Ascending aorta (tissue), 2 donors: Measurements from ENCODE around the gene SLC44A2. TPM values are rescaled to one million over a fixed set of nuclear protein-coding genes. Genes with fewer than 3 reads are reported as not detected.
"Not testable (repeated sequence)": the region's sequence is repeated elsewhere in the genome, so short reads cannot be mapped to it uniquely, and the experiment has no call there.

Source experiments
- DNase-seq, 2 donors: peaks; one replicate each; pipeline ENCODE4 v3.0.0-alpha.2; 2019; ENCODE audit warnings: low spot score in 2 of 2
- H3K27ac ChIP-seq, 2 donors: fragments of 200-600 bp; sonication (generic); one replicate each; pipeline ENCODE4 v1.5.1; 2016 to 2017; ENCODE audit warnings: mild to moderate bottlenecking in 1 of 2
- H3K27me3 ChIP-seq: fragments of 200-600 bp; sonication (generic); one replicate; pipeline ENCODE4 v1.5.1; 2017
- H3K36me3 ChIP-seq, 2 donors: fragments of 200-600 bp; sonication (generic); one replicate each; pipeline ENCODE4 v1.5.1; 2016
- H3K4me1 ChIP-seq, 2 donors: fragments of 200-600 bp; sonication (generic); one replicate each; pipeline ENCODE4 v1.5.1; 2016 to 2017; ENCODE audit warnings: mild to moderate bottlenecking in 1 of 2
- H3K4me3 ChIP-seq, 2 donors: fragments of 200-600 bp; sonication (generic); one replicate each; pipeline ENCODE4 v1.5.1; 2016 to 2017; ENCODE audit warnings: mild to moderate bottlenecking in 1 of 2
- H3K9me3 ChIP-seq, 2 donors: fragments of 200-600 bp; sonication (generic); one replicate each; pipeline ENCODE4 v1.5.1; 2016
- intact Hi-C: fragments of 100-400 bp; cut with DNase I; formaldehyde crosslinking; loops from one replicate; pipeline ENCODE4 v1.15.1; 2023
- total RNA-seq: library from RNA; depleted of rRNA; stranded (reverse); fragments of >200 nt; gene quantifications from one replicate; pipeline ENCODE4 v1.1.0, GENCODE V29; 2016
- TF ChIP-seq, protein P1 (sequence below), 3 experiments: fragments of 200-600 bp in 2 of 3; fragments of 450-650 bp in 1 of 3; sonication (generic) in 2 of 3; IDR thresholded peaks; one replicate each; pipeline ENCODE4 v1.5.1; 2016 to 2019; ENCODE audit warnings: antibody characterized with exemption in 3 of 3, mild to moderate bottlenecking in 1 of 3, moderate library complexity in 1 of 3

Gene SLC44A2
- total RNA-seq, 1 donor from 2014 or later: 354 TPM

DNA sequence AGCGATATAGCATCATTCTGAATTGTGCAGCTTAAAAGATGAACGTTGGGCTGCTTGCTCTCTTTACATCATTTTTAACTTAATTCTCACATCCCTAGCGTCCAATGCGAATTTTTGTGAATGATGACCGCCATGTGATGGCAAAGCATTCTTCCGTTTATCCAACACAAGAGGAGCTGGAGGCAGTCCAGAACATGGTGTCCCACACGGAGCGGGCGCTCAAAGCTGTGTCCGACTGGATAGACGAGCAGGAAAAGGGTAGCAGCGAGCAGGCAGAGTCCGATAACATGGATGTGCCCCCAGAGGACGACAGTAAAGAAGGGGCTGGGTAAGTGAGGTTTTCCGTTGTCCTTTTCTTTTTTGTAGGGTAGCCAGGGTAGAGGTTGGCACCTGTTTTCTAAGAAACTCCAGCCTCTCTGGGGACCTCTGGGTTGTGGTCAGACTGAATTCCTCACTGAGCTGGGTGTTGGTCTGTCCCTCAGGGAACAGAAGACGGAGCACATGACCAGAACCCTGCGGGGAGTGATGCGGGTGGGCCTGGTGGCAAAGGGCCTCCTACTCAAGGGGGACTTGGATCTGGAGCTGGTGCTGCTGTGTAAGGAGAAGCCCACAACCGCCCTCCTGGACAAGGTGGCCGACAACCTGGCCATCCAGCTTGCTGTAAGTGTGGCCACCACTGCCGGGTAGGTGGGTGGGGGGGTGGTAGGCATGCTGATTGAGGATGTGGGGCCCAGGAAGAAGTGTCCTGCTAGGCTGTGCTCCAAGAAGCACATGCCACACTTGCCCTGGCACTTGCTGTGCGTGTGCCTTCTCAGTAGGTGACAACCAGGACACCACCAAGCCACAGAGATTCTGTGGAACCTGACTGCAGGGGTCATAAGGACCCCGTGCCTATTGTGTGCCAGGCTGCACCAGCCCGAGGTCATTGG, 45.8 kb downstream of the SLC44A2 start:
- Histone ChIP-seq H3K27me3 (no peaks in the 10 kb centered on the region), H3K4me3 (no peak overlapping the region), H3K4me1 (peaks cover 0 to 2% of the 10 kb centered on the region in 2 donors), H3K36me3 (peaks cover 35% of the 10 kb centered on the region in 2 donors), H3K27ac (no peak overlapping the region), H3K9me3 (no peaks in the 10 kb centered on the region)
- DNase-seq: no peak
- TF ChIP-seq, protein P1, sequence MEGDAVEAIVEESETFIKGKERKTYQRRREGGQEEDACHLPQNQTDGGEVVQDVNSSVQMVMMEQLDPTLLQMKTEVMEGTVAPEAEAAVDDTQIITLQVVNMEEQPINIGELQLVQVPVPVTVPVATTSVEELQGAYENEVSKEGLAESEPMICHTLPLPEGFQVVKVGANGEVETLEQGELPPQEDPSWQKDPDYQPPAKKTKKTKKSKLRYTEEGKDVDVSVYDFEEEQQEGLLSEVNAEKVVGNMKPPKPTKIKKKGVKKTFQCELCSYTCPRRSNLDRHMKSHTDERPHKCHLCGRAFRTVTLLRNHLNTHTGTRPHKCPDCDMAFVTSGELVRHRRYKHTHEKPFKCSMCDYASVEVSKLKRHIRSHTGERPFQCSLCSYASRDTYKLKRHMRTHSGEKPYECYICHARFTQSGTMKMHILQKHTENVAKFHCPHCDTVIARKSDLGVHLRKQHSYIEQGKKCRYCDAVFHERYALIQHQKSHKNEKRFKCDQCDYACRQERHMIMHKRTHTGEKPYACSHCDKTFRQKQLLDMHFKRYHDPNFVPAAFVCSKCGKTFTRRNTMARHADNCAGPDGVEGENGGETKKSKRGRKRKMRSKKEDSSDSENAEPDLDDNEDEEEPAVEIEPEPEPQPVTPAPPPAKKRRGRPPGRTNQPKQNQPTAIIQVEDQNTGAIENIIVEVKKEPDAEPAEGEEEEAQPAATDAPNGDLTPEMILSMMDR (IDR thresholded peaks at IDR 0.05): no peak
- intact Hi-C loops: no loop called here

DNA sequence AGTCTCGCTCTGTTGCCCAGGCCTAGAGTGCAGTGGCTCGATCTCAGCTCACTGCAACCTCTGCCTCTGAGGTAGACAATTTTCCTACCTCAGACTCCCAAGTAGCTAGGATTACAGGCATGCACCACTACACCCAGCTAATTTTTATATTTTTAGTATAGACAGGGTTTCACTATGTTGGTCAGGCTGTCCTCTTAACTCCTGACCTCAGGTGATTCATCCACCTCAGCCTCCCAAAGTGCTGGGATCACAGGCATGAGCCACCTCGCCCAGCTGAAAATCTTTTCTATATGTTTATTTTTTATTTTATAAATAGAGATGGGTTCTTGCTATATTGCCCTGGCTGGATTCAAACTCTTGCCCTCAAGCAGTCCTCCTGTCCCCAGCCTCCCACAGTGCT, 46.6 kb downstream of the SLC44A2 start:
- intact Hi-C loops, H3K4me3 ChIP-seq, DNase-seq, H3K4me1 ChIP-seq, H3K27me3 ChIP-seq, H3K9me3 ChIP-seq, H3K27ac ChIP-seq: not testable (repeated sequence)
- H3K36me3 ChIP-seq: peaks cover 37 to 40% of the 10 kb centered on the region in 2 donors

DNA sequence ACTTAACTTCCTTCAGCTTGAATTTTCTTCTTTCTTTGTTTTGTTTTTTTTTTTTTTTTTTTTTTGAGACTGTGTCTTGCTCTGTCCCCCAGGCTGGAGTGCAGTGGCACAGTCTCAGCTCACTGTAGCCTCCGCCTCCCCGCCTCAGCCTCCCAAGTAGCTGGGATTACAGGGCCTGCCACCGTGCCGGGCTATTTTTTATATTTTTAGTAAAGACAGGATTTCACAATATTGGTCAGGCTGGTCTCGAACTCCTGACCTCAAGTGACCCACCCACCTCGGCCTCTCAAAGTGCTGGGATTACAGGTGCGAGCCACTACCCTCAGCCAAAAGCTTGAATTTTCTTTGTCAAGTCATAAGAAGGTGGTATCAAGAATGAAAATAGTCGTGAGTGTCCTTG, 49.9 kb downstream of the SLC44A2 start:
- peaks cover 70 to 73% of the 10 kb centered on the region in 2 donors for H3K36me3 ChIP-seq
- H3K4me1 ChIP-seq, intact Hi-C loops, H3K27me3 ChIP-seq, H3K4me3 ChIP-seq, H3K9me3 ChIP-seq, DNase-seq, H3K27ac ChIP-seq: not testable (repeated sequence)

DNA sequence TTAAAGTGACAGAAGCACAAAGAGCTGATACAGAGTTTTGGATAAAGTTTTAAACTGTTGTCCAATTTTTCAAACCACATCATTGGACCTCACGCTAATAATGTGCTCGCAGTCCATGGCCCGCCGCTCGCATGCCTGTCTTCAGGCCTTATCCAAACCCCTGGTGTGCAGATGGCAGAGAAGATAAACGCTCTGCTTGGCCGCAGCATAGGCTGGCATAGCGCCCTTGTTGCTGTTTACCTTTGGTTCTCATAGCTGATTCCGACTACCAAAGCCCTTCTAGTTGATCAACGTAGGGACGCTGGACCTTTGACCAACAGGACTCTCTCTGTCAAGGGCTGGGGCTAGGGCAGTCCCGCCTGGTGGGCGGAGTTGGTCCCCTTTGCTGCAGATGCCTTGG, 52.4 kb downstream of the SLC44A2 start:
- Histone ChIP-seq H3K9me3 (no peaks in the 10 kb centered on the region), H3K27me3 (no peaks in the 10 kb centered on the region), H3K36me3 (peaks cover 77 to 80% of the 10 kb centered on the region in 2 donors), H3K4me3 (no peak overlapping the region), H3K27ac (no peak overlapping the region), H3K4me1 (no peaks in the 10 kb centered on the region)
- intact Hi-C loops: no loop called here
- TF ChIP-seq, protein P1 (IDR thresholded peaks at IDR 0.05): no peak
- no peak for DNase-seq

DNA sequence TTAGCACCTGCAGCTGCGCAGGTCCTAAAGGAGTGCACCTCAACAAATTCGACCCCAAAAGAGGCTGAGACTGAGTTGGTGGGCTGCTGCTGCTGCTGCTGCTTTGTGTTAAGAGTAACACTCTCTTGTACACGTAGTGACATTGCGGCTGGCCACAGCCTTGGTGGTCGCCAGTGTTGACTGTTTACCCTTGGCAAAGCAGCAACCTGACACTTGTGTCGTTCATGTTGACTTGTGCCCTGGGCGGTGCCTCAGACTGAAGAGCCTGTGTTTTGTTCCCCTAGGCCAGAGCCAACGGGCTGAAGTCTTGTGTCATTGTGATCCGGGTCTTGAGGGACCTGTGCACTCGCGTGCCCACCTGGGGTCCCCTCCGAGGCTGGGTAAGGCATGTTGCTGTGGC, 53.5 kb downstream of the SLC44A2 start:
- Histone ChIP-seq H3K36me3 (peaks cover 77 to 80% of the 10 kb centered on the region in 2 donors), H3K27ac (no peak overlapping the region), H3K4me3 (no peak overlapping the region), H3K9me3 (no peaks in the 10 kb centered on the region), H3K4me1 (no peaks in the 10 kb centered on the region), H3K27me3 (no peaks in the 10 kb centered on the region)
- TF ChIP-seq, protein P1 (IDR thresholded peaks at IDR 0.05): no peak
- intact Hi-C loops: no loop called here
- DNase-seq: no peak

DNA sequence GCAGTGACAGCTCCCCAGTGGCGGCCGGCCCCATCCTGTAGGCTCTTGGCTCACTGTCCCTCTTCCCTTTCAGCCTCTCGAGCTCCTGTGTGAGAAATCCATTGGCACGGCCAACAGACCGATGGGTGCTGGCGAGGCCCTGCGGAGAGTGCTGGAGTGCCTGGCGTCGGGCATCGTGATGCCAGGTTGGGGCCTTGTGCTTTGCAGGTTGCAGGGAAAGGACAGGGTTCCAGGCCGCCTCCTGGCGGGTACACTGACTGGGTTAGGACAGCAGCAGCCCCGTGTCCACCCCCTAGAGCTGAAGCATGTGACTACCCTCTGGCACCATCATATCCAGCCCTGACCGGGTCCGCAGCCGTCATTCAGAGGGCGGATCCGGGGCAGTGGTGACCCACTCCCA, 54.4 kb downstream of the SLC44A2 start:
- TF ChIP-seq, protein P1 (IDR thresholded peaks at IDR 0.05): no peak
- H3K4me3 ChIP-seq: no peak overlapping the region
- H3K27me3 ChIP-seq: no peaks in the 10 kb centered on the region
- peaks cover 83 to 88% of the 10 kb centered on the region in 2 donors for H3K36me3 ChIP-seq
- H3K9me3 ChIP-seq: no peaks in the 10 kb centered on the region
- no peak overlapping the region for H3K27ac ChIP-seq
- intact Hi-C loops: no loop called here
- no peaks in the 10 kb centered on the region for H3K4me1 ChIP-seq
- no peak for DNase-seq
